ENCODE results near the gene TAF3. TPM values are rescaled to one million over a fixed set of nuclear protein-coding genes. Genes with fewer than 3 reads are reported as not detected.

Gene TAF3
- polyA plus RNA-seq, 1 of the 3 experiments (the other 2 are of a cell fraction): 2.4 TPM

GRCh38 chr10:7826971-7827370 lies 8.7 kb downstream of the TAF3 start (continued):
- TF ChIP-seq CTCF (IDR thresholded peaks at IDR 0.05) (peak; percentile 43; the same call in 1 of the 2 replicates), NRF1 (IDR thresholded peaks at IDR 0.05; ENCODE audit: low read depth, low read length) (no peak), FOSL2 (IDR thresholded peaks at IDR 0.05; ENCODE audit: borderline replicate concordance, low read depth) (peak; percentile 17; the same call in 1 of the 2 replicates)

- H3K9ac ChIP-seq: no peak overlapping the region
- TF ChIP-seq PBX3 (IDR thresholded peaks at IDR 0.05) (no peak), RCOR1 (IDR thresholded peaks at IDR 0.05; ENCODE audit: low read length) (no peak), YY1 (IDR thresholded peaks at IDR 0.05; ENCODE audit: low read depth) (no peak), EP300 (IDR thresholded peaks at IDR 0.05; ENCODE audit: borderline replicate concordance in 1 of 2, low read depth in 1 of 2, low read length in 1 of 2) (no peak), FOXJ3 (CRISPR knock-in tag; IDR thresholded peaks at IDR 0.05) (no peak), TCF12 (IDR thresholded peaks at IDR 0.05) (no peak), JUND (IDR thresholded peaks at IDR 0.05) (no peak), USF2 (IDR thresholded peaks at IDR 0.05; ENCODE audit: borderline replicate concordance, low read depth, low read length) (no peak), FOXM1 (IDR thresholded peaks at IDR 0.05; ENCODE audit: low read depth) (no peak), IRF3 (IDR thresholded peaks at IDR 0.05; ENCODE audit: low read depth, low read length) (no peak), TAF1 (IDR thresholded peaks at IDR 0.05; ENCODE audit: borderline replicate concordance, low read depth, low read length) (no peak), RAD21 (IDR thresholded peaks at IDR 0.05; ENCODE audit: low read length) (no peak), TEAD4 (IDR thresholded peaks at IDR 0.05; ENCODE audit: borderline replicate concordance, insufficient read depth) (no peak), REST (IDR thresholded peaks at IDR 0.05; ENCODE audit: low read depth, low read length) (no peak), SMC3 (IDR thresholded peaks at IDR 0.05; ENCODE audit: low read depth, low read length) (no peak), ELF1 (IDR thresholded peaks at IDR 0.05) (no peak), CHD2 (IDR thresholded peaks at IDR 0.05; ENCODE audit: low read length, partially characterized antibody) (no peak), POLR2AphosphoS5 (IDR thresholded peaks at IDR 0.05; ENCODE audit: low read depth, low read length) (no peak), MEF2A (IDR thresholded peaks at IDR 0.05; ENCODE audit: borderline replicate concordance, low read depth) (no peak), GATA2 (CRISPR knock-in tag; IDR thresholded peaks at IDR 0.05) (no peak)
- WGBS (ENCODE audit: low lambda C conversion rate): 93% methylated on average over 10 of the region's 10 CpGs
- ChIA-PET CTCF (interaction anchor here (0.7 kb wide), 1 partner anchor 12 kb away, joined by 3 read pairs; no protein-coding TSS in a partner anchor), POLR2A (no interaction called here)
- H3K9me3 ChIP-seq: no peaks in the 10 kb centered on the region
- H3F3A ChIP-seq (replicated peaks; ENCODE audit: insufficient read depth): no peaks in the 10 kb centered on the region
- peaks cover 48% of the 10 kb centered on the region for H3K79me2 ChIP-seq (ENCODE audit: insufficient read depth)
- DNase-seq: no peak
- H3K4me3 ChIP-seq (ENCODE audit: low read depth in 2 of 2, low read length in 1 of 2): no peak overlapping the region
- H4K20me1 ChIP-seq (ENCODE audit: insufficient read depth): no peaks in the 10 kb centered on the region
- H3K4me2 ChIP-seq: no peak overlapping the region
- H3K9me2 ChIP-seq: no peaks in the 10 kb centered on the region
- no peak overlapping the region for H3K27ac ChIP-seq (ENCODE audit: low read depth in 2 of 2, low read length in 1 of 2)
- H2AFZ ChIP-seq (ENCODE audit: low read depth): no peak overlapping the region
- peaks cover 5 to 21% of the 10 kb centered on the region in 2 experiments for H3K36me3 ChIP-seq (replicated peaks in 1 of 2; ENCODE audit: control insufficient read depth in 1 of 2, insufficient read depth in 2 of 2, low read length in 1 of 2)
- no peaks in the 10 kb centered on the region; a peak in 1 of 4 replicates for H3K4me1 ChIP-seq (ENCODE audit: control insufficient read depth in 1 of 2, insufficient read depth in 2 of 2, low read depth in 1 of 2, low read length in 1 of 2)
- no peaks in the 10 kb centered on the region for H3K27me3 ChIP-seq (ENCODE audit: insufficient read depth)
Observed at GRCh38 chr10:7829289-7829834, 11.1 kb downstream of the TAF3 start.
